Stimulated activated CD4-positive, alpha-beta T cell treated with anti-CD3 and anti-CD28 coated beads, Interleukin-4, amount 100 ng/mL, for 48 hours (primary cell): ENCODE measurements around the gene C22orf23.

Source experiments
- DNase-seq, 2 donors: peaks; one replicate each; pipeline ENCODE4 v3.0.0-alpha.2; 2020; ENCODE audit warnings: low read depth in 2 of 2

C22orf23 gene

GRCh38 chr22:37953437-37954179 is at the start of gene C22orf23, which contains the start of gene POLR2F:
C22orf23 (minus strand) TSS chr22:37953601; CDS start chr22:37953149, 452 bp downstream.
POLR2F (plus strand) TSS chr22:37953699; CDS start chr22:37953788, 89 bp downstream.
- peak; percentile 92 to 94 for DNase-seq

DNA sequence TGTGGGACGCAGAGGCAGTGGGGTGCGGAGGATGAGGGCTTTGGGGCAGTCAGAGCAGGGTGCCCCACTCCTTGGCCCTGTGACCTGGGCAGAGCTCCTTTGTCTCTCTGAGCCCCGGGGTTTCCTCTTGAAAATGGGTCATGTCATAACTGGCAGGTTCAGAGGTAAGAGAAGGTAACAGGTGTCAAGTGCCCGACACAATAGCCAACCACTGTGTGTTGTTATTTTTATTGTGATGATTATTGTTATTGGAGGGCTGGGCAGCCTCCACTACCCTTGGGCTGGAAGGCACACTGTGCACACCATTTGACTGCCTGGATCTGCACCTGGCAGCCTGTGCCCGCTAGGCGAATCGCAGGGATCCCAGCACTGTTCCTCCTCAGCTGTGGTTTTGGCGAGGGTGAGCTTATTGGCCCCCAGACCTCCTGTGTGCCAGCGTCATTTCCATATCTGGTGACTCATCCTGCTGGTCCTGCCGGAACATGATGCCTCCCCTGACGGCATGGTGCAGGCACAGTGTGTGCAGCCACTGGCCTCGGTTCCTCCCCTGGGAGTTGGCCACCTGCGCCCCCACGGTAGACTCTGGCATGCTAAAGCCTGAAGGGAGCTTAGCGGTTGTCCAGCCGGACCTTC is 46.4 kb upstream of the C22orf23 start:
- DNase-seq = no peak

DNA sequence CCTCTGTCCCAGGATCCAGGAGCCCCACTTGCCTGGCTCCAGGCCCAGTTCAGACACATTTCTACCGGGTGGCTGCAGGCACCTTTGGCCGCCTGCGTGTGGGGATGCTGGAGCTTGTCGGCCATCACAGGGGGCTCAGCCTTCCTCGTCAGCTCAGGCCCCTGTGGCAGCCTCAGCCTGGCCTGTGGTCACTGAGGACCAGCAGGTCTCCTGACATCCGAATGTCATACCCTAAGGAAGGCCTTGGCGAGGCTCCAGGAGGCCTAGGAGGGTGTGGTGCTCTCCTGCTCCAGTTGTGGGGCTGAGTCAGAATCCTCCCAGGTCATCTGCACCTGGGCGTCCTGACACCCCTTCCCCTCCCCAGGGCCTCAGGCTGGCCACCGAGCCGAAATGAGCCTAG is 45.8 kb upstream of the C22orf23 start:
- DNase-seq = no peak

DNA sequence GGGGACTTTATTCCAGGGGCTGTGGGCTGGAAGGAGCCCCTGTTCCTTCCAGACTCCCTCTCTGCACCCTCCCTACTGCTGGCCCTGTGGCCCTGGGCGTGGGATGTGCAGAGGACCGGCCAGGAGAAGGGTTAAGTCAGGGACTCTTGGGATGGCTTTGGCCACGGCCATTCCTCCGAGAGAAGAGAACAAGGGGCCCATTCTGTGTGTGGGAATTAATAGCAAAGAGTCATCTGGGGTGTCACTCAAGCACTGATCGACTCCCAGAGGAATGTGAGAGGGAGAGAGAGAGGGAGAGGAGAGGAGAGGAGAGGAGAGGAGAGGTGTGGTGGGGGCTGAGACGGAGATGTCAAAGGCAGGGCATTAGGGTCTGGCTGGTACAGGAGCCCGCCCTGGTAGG is 45.1 kb upstream of the C22orf23 start:
- no peak for DNase-seq

DNA sequence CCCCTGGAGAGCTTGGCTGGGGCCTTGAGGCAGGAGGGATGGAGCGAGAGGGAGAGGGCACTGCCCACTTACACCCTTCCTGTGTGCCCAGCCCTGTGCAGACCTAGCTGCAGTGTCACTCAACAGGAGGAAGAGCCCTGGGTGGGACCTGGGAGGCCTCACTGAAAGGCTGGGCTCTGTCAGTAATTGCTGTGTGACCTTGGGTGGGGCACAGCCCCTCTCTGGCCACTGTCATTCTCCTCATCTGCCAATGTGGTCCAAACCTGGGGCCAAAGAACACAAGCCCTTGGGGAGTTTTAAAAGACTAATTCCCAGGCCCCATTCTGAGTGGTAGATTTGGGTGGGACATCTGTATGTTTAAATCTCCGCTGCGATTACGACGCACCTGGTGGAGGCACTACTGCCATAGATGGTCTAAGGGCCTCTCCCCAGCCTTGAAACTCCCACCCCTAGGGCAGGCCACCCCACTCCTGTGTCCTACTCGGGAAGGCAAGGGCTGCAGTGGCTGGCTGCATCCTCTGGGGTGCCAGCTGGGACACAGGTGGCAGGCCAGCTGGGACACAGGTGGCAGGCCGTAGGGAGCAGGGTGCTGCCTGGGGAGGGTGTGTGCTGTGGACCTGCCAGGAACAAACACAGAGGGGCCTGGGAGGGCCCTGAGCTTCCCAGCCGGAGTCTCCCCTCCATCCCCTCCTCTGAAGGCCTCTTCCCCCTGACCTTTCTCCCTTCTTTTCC is 43.3 kb upstream of the C22orf23 start:
- DNase-seq = no peak

GRCh38 chr22:37996079-37996478 is 42.7 kb upstream of the C22orf23 start:
- DNase-seq = no peak

- no peak for DNase-seq
Measured at GRCh38 chr22:37995460-37995859, 42.1 kb upstream of the C22orf23 start.

GRCh38 chr22:37994982-37995381 is 41.6 kb upstream of the C22orf23 start:
- DNase-seq = no peak

DNA sequence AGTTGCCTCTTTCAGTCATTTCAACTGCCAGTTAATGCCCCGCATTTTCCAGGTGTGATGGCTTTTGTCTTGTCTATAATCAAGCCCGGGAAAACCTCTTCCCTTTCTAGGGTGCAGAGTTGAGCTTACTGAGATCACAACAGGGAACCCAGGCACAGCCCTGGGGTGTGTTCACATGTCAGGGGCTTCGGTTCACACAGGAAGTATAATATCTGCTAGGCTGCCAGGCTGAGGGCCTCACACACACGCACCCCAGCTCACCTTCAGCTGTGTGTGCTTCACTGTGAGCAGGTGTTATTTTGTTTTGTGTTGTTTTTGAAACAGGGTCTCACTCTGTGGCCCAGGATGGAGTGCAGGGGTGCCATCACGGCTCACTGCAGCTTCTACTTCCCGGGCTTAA is 40.6 kb upstream of the C22orf23 start:
- DNase-seq = no peak

DNA sequence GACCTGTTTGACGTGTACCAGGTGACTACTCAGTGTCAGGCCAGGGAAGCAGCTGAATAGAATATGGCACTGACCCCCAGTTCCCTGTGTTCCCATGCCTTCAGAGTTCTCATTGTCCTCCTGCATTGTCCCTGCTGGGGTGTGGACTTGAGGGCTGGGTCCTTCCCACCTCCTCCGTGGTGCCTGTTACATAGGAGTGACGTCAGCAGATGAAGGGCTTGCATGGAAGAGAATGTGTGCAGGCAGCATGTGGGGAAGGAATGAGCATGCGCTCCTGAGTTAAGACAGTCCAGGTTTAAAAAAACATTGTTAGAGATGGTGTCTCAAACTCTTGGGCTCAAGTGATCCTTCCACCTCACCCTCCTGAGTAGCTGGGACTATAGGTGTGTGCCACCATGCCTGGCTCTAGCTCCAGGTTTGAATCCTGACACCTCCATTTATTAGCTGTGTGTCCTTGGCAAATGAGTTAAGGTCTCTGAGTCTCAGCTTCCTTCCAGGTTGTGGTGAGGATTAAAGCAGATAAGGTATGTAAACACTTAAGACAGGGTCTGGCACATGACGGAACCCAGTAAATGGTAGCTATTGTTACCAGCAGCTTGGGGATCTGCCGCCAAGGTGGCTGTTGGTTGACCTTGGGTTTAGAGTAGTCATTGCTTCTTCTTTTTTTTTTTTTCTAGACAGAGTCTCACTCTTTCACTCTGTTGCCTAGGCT is 38.5 kb upstream of the C22orf23 start:
- no peak for DNase-seq

DNA sequence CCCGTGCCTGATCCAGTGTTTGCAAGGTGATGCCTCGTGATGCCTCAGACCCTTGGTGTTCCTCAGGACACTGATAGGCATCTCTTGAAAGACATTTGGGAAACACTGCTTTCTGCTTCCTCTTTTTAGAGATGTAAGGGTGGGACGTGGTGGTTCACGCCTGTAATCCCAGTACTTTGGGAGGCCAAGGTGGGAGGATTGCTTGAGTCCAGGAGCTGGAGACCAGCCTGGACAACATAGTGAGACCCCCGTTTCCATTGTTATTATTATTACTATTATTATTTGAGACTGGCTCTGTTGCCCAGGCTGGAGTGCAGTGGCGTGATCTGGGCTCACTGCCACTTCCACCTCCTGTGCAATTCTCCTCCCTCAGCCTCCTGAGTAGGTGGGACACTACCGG is 37.5 kb upstream of the C22orf23 start:
- DNase-seq = no peak

- no peak for DNase-seq
Measured at GRCh38 chr22:37990301-37990700, 36.9 kb upstream of the C22orf23 start.

- no peak for DNase-seq
Measured at GRCh38 chr22:37989146-37990045, 36.0 kb upstream of the C22orf23 start.

GRCh38 chr22:37986371-37986770 is 33.0 kb upstream of the C22orf23 start:
- no peak for DNase-seq

DNA sequence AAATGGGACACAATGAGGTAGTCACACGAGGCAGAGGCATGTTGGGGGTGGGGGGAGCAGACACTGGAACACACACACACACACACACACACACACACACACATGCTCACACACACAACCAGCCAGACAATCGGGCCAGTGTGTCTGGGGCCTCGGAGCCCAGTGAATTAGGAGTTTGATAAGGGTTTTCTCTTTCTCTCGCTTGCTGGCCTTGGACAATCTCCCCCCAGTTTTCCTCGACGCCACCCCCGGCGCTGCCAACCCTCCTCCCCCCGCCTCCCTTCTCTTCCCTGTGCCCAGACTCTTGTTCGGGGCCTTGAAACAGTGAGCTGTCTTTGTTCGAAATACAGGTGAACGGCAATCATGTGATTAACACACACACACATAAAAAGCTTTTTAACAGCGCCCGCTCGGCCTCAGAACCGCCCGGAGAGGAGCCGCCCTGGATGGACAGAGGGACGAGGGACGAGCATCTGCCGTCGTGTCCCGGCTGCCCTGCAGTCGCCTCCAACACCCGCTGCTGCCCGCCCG is 32.4 kb upstream of the C22orf23 start:
- no peak for DNase-seq

- no peak for DNase-seq
Measured at GRCh38 chr22:37985050-37985585, 31.7 kb upstream of the C22orf23 start.

DNA sequence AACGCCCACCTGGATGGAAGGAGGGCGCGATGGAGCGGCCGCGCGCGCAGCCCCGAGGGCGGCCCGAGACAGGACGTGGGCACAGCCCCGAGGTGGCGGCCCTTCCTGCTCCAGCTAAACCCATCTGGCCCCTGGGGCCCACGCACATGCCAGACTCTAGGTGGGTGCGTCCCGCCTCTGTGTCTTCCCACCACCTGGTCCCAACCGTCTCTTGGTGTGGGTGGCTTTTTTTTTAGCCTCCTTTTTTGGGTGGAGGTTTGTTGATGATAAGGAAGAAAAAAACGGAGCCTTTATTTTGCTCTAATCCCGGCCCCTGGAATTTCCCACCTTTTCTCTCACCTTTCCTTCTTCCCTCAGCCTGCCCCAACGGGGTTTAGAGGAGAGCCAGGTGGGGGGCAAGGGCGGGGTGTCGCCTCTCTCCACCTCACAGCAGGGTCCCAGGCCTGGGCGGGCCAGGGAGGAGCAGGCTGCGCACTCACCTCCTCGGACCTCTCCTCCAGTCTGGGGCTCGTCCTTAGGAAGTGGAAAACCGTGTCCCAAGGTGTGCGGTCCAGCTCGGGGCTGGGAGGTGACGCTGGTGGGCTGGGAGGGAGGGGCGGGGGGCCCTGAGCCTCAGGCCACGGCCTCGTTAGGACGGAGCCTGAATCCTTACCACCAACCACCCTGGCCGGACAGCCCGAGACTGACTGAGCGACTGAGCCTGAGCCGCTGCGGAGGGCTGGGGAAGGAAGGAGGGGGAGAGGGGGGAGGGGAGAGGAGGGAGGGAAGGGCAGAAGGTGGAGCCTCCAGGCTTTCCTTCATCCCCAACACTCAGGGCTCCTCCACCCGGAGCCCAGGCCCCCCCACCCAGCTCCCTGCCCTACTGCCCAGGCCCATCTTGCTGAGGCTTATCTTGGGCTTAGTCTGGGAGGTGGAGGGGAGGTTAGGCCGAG is 30.7 kb upstream of the C22orf23 start, which contains the start of gene SOX10:
SOX10 (minus strand) TSS at position 696 of the 932 bp plus-strand sequence. CDS start 771 bp downstream, outside the sequence.
- no peak for DNase-seq

DNA sequence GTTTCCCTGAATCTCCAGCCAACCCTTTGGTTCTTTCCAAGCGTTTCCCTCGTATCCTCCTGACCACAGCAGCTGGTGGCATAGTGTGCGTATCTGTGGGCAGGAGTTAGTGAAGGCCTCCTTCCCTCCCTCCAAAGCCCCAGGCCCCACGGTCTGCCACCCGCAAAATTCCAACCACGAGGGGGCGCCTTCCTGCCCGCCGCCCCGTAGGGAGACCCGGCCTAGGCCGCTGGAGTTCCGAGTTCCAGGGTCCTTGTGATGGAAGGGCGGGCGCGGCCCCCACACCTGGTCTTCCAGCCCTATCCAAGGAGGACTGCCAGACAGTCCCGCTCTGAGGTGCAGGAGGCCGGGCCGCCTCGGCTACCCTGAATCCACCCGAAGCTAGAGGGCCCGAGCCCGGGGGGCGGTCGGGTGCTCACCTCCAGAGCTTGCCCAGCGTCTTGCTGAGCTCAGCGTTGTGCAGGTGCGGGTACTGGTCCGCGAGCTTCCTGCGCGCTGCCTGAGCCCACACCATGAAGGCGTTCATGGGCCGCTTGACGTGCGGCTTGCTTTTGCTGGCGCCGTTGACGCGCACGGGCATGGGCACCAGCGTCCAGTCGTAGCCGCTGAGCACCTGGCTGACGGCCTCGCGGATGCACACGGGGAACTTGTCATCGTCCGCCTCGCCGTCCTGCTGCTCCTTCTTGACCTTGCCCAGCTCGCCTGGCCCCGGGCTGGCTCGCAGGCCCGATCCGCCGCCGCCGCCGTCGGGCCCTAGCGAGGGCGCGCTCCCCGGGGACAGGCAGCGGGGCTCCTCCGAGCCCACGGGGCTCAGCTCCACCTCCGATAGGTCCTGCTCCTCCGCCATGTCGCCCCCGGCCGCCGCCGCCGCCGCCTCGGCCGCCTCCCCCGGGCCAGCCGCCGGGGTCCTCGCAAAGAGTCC is 29.8 kb upstream of the C22orf23 start:
- no peak for DNase-seq
